Measurements from ENCODE around the gene TNPO1. TPM values are rescaled to one million over a fixed set of nuclear protein-coding genes. Genes with fewer than 3 reads are reported as not detected.
A peak's percentile ranks its signal among the peaks of the same experiment; 100 is the strongest.
"Not testable (repeated sequence)": the region's sequence is repeated elsewhere in the genome, so short reads cannot be mapped to it uniquely, and the experiment has no call there.

TNPO1 gene
- total RNA-seq, 1 experiment from 2014 or later, result 414 TPM

- not testable (repeated sequence) for DNase-seq (ENCODE audit: low read depth)
Observed at GRCh38 chr5:72934953-72935725, 118.7 kb downstream of the TNPO1 start.

- DNase-seq (ENCODE audit: low read depth), result no peak
Observed at GRCh38 chr5:72936893-72937292, 120.4 kb downstream of the TNPO1 start.

GRCh38 chr5:72937517-72938061 is 121.1 kb downstream of the TNPO1 start:
- DNase-seq (ENCODE audit: low read depth), result no peak

GRCh38 chr5:72938206-72938605 is 121.7 kb downstream of the TNPO1 start:
- DNase-seq (ENCODE audit: low read depth), result no peak

- no peak for DNase-seq (ENCODE audit: low read depth)
Observed at GRCh38 chr5:72940082-72940481, 123.6 kb downstream of the TNPO1 start.

GRCh38 chr5:72943307-72943706 is 126.8 kb downstream of the TNPO1 start:
- no peak for DNase-seq (ENCODE audit: low read depth)

GRCh38 chr5:72947498-72947897 is 131.0 kb downstream of the TNPO1 start:
- no peak for DNase-seq (ENCODE audit: low read depth)

- no peak for DNase-seq (ENCODE audit: low read depth)
Observed at GRCh38 chr5:72949481-72949880, 133.0 kb downstream of the TNPO1 start.

GRCh38 chr5:72951671-72952468 is 135.4 kb downstream of the TNPO1 start:
- DNase-seq (ENCODE audit: low read depth), result peak; percentile 83

- DNase-seq (ENCODE audit: low read depth), result no peak
Observed at GRCh38 chr5:72954389-72954788, 137.9 kb downstream of the TNPO1 start.

GRCh38 chr5:72955143-72955767 is 138.8 kb downstream of the TNPO1 start:
- no peak for DNase-seq (ENCODE audit: low read depth)

- DNase-seq (ENCODE audit: low read depth), result peak; percentile 94
Observed at GRCh38 chr5:72955768-72956323, 139.4 kb downstream of the TNPO1 start, which contains the start of gene FCHO2. Gene FCHO2 (plus strand): TSS chr5:72956041. CDS start chr5:72956097, 56 bp downstream.

GRCh38 chr5:72956324-72957140 is 140.1 kb downstream of the TNPO1 start:
- DNase-seq (ENCODE audit: low read depth), result peak; percentile 50

GRCh38 chr5:72957337-72957736 is 140.9 kb downstream of the TNPO1 start:
- DNase-seq (ENCODE audit: low read depth), result no peak

GRCh38 chr5:72959257-72959656 is 142.8 kb downstream of the TNPO1 start:
- DNase-seq (ENCODE audit: low read depth), result no peak

Other genes with a start within 250 kb of the TNPO1 start
- gene FCHO2, start 139.4 kb downstream of the TNPO1 start, total RNA-seq (2014; rRNA removed), result 13.5 and 14.9 TPM in 2 replicates